ENCODE results near the gene P2RY10. TPM values are rescaled to one million over a fixed set of nuclear protein-coding genes. Genes with fewer than 3 reads are reported as not detected.

P2RY10 gene
- total and polyA plus RNA-seq, 2 donors (not counting 3 experiments of a cell fraction or from before 2014, with no cell fraction given) = not detected

- no peaks in the 10 kb centered on the region for H3K36me3 ChIP-seq (ENCODE audit: control insufficient read depth in 2 of 2, extremely low read depth in 1 of 2, insufficient read depth in 2 of 2, low read length in 2 of 2)
- POLR2A ChIA-PET = no interaction called here
- TF ChIP-seq GATA2 (IDR thresholded peaks at IDR 0.05; ENCODE audit: insufficient read depth, insufficient read length, low read depth, low read length) (no peak), POLR2AphosphoS5 (IDR thresholded peaks at IDR 0.05; ENCODE audit: insufficient read depth, low read depth, low read length) (no peak), MYC (IDR thresholded peaks at IDR 0.05; ENCODE audit: low read depth, low read length) (no peak), EZH2 (IDR thresholded peaks at IDR 0.05; ENCODE audit: borderline replicate concordance, low read depth, low read length, severe bottlenecking) (no peak), FOS (IDR thresholded peaks at IDR 0.05; ENCODE audit: borderline replicate concordance, insufficient read depth, low read length) (no peak), POLR2A (IDR thresholded peaks at IDR 0.05; ENCODE audit: low read depth, low read length) (no peak), MAX (IDR thresholded peaks at IDR 0.05; ENCODE audit: insufficient read depth, insufficient read length) (no peak), CTCF (IDR thresholded peaks at IDR 0.05; ENCODE audit: extremely low read depth in 1 of 2, insufficient read depth in 1 of 2, low read depth in 1 of 2, low read length in 2 of 2) (no peak)
- no peak overlapping the region for H3K4me3 ChIP-seq (replicated peaks in 1 of 3; ENCODE audit: insufficient read depth in 1 of 3, low read depth in 1 of 3, low read length in 3 of 3)
- H3K79me2 ChIP-seq (ENCODE audit: control insufficient read depth, insufficient read depth, low read length) = no peaks in the 10 kb centered on the region
- H3K9me1 ChIP-seq (replicated peaks; ENCODE audit: control insufficient read depth, extremely low read depth, insufficient read depth, low read length) = no peaks in the 10 kb centered on the region
- H3K9me3 ChIP-seq (replicated peaks; ENCODE audit: control insufficient read depth, insufficient read depth, low read length) = no peaks in the 10 kb centered on the region
- H4K20me1 ChIP-seq (replicated peaks; ENCODE audit: control insufficient read depth, extremely low read depth, insufficient read depth, low read length) = no peaks in the 10 kb centered on the region
- dilution Hi-C loops (cut with MboI; ENCODE audit: extremely low pct_ligation_motif_present, low sequenced_read_pairs) (no loop called here), intact Hi-C loops (cut with micrococcal nuclease) (no loop called here)
- no TSS peak for BruUV-seq (replicated peaks)
- H3K9ac ChIP-seq (replicated peaks; ENCODE audit: extremely low read depth, insufficient read depth, low read length) = no peak overlapping the region
- no peaks in the 10 kb centered on the region for H3K4me1 ChIP-seq (ENCODE audit: control insufficient read depth, extremely low read depth, insufficient read depth, low read length)
- no peak for FAIRE-seq
- H2AFZ ChIP-seq (ENCODE audit: low read depth, low read length) = no peak overlapping the region
- CTCF ChIA-PET = no interaction called here
- no peak overlapping the region for H3K4me2 ChIP-seq (ENCODE audit: insufficient read depth, low read length)
- H3K27ac ChIP-seq (ENCODE audit: insufficient read depth, low read depth, low read length) = no peak overlapping the region
- DNase-seq (ENCODE audit: low read depth, low spot score) = no peak
- no peaks in the 10 kb centered on the region for H3K27me3 ChIP-seq (ENCODE audit: control insufficient read depth in 2 of 2, insufficient read depth in 2 of 2, low read length in 2 of 2)
Measured at GRCh38 chrX:78946178-78946931, 1.2 kb downstream of the P2RY10 start.

All from endothelial cell of umbilical vein (primary cell).